ENCODE data around the gene AURKAIP1. TPM values are rescaled to one million over a fixed set of nuclear protein-coding genes. Genes with fewer than 3 reads are reported as not detected.
A peak's percentile ranks its signal among the peaks of the same experiment; 100 is the strongest.

AURKAIP1 gene
- total and polyA plus RNA-seq, 2 of the 13 experiments (the other 11 are each of a cell fraction or from before 2014, with no cell fraction given) = 69.5 to 175 TPM

DNA sequence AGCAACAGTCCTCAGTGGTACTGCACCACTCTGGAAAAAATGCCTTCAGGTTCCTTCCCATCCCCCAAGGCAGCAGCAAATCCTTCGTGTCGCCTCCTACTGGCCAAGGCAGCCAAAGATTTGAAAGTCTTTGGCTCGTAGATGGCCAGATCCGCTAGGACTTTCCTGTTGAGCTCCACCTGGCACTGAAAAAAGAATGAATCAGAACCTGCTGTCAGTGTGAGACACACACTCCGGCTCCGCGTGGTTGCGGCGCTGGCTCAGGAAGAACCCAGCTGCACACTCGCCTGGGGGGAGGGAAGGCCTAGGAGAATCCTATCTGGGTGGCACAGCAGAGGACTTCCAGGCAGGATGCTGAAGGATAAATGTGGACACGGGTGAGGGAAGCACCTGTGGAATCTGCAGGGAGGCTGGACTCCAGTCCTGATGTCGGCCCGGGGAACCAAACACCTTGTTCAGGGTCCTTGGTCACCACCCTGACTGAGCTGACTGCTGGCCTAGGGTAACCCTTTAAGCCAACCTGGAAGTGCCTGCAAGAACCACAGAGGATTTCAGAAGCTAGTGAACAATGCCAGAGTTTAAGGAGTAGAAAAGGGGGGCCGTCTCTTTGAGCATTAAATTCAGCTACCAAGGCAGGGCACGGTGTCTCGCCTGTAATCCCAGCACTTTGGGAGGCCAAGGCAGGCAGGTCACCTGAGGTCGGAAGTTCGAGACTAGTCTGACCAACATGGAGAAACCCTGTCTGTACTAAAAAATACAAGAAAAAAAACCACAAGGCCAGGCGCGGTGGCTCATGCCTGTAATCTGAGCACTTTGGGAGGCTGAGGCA is 27.3 kb upstream of the AURKAIP1 start (continued):
- TF ChIP-seq RBAK (CRISPR knock-in tag; IDR thresholded peaks at IDR 0.05) (no peak), CBX5 (CRISPR knock-in tag; IDR thresholded peaks at IDR 0.05; ENCODE audit: borderline replicate concordance) (peak; percentile 47; the same call in 1 of the 2 replicates), KMT2A (CRISPR knock-in tag; IDR thresholded peaks at IDR 0.05) (no peak), ZNF605 (CRISPR knock-in tag; IDR thresholded peaks at IDR 0.05) (no peak), RFXAP (CRISPR knock-in tag; IDR thresholded peaks at IDR 0.05; ENCODE audit: borderline replicate concordance) (no peak), KDM5A (IDR thresholded peaks at IDR 0.05; ENCODE audit: borderline replicate concordance, low read length) (no peak), MIER2 (CRISPR knock-in tag; IDR thresholded peaks at IDR 0.05) (0 out of 2 replicates have a peak, but pooled peaks have one; percentile 12), GPN1 (CRISPR knock-in tag; IDR thresholded peaks at IDR 0.05; ENCODE audit: borderline replicate concordance) (no peak), FIP1L1 (IDR thresholded peaks at IDR 0.05; ENCODE audit: borderline replicate concordance, insufficient read depth, low read depth, low read length) (no peak), ZNF337 (CRISPR knock-in tag; IDR thresholded peaks at IDR 0.05; ENCODE audit: borderline replicate concordance, low read depth) (no peak), ESRRA (CRISPR knock-in tag; IDR thresholded peaks at IDR 0.05; ENCODE audit: low read depth) (no peak), MED13 (CRISPR knock-in tag; IDR thresholded peaks at IDR 0.05) (no peak), JUND (CRISPR knock-in tag; IDR thresholded peaks at IDR 0.05) (no peak), ZNF207 (IDR thresholded peaks at IDR 0.05; ENCODE audit: borderline replicate concordance) (no peak), ZNF678 (CRISPR knock-in tag; IDR thresholded peaks at IDR 0.05) (no peak), U2AF1 (optimal IDR thresholded peaks at IDR 0.05; ENCODE audit: low read depth, low read length) (no peak), DNMT3B (CRISPR knock-in tag; conservative IDR thresholded peaks at IDR 0.05) (no peak)
- TF ChIP-seq, protein P1, sequence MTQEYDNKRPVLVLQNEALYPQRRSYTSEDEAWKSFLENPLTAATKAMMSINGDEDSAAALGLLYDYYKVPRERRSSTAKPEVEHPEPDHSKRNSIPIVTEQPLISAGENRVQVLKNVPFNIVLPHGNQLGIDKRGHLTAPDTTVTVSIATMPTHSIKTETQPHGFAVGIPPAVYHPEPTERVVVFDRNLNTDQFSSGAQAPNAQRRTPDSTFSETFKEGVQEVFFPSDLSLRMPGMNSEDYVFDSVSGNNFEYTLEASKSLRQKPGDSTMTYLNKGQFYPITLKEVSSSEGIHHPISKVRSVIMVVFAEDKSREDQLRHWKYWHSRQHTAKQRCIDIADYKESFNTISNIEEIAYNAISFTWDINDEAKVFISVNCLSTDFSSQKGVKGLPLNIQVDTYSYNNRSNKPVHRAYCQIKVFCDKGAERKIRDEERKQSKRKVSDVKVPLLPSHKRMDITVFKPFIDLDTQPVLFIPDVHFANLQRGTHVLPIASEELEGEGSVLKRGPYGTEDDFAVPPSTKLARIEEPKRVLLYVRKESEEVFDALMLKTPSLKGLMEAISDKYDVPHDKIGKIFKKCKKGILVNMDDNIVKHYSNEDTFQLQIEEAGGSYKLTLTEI (CRISPR knock-in tag; conservative IDR thresholded peaks at IDR 0.05) = no peak
- TF ChIP-seq, protein P2, sequence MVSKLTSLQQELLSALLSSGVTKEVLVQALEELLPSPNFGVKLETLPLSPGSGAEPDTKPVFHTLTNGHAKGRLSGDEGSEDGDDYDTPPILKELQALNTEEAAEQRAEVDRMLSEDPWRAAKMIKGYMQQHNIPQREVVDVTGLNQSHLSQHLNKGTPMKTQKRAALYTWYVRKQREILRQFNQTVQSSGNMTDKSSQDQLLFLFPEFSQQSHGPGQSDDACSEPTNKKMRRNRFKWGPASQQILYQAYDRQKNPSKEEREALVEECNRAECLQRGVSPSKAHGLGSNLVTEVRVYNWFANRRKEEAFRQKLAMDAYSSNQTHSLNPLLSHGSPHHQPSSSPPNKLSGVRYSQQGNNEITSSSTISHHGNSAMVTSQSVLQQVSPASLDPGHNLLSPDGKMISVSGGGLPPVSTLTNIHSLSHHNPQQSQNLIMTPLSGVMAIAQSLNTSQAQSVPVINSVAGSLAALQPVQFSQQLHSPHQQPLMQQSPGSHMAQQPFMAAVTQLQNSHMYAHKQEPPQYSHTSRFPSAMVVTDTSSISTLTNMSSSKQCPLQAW (CRISPR knock-in tag; IDR thresholded peaks at IDR 0.05) = peak; percentile 47; the same call in 1 of the 2 replicates
- TF ChIP-seq, protein P3, sequence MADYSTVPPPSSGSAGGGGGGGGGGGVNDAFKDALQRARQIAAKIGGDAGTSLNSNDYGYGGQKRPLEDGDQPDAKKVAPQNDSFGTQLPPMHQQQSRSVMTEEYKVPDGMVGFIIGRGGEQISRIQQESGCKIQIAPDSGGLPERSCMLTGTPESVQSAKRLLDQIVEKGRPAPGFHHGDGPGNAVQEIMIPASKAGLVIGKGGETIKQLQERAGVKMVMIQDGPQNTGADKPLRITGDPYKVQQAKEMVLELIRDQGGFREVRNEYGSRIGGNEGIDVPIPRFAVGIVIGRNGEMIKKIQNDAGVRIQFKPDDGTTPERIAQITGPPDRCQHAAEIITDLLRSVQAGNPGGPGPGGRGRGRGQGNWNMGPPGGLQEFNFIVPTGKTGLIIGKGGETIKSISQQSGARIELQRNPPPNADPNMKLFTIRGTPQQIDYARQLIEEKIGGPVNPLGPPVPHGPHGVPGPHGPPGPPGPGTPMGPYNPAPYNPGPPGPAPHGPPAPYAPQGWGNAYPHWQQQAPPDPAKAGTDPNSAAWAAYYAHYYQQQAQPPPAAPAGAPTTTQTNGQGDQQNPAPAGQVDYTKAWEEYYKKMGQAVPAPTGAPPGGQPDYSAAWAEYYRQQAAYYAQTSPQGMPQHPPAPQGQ (CRISPR knock-in tag; IDR thresholded peaks at IDR 0.05; ENCODE audit: borderline replicate concordance) = no peak
- TF ChIP-seq, protein P4, sequence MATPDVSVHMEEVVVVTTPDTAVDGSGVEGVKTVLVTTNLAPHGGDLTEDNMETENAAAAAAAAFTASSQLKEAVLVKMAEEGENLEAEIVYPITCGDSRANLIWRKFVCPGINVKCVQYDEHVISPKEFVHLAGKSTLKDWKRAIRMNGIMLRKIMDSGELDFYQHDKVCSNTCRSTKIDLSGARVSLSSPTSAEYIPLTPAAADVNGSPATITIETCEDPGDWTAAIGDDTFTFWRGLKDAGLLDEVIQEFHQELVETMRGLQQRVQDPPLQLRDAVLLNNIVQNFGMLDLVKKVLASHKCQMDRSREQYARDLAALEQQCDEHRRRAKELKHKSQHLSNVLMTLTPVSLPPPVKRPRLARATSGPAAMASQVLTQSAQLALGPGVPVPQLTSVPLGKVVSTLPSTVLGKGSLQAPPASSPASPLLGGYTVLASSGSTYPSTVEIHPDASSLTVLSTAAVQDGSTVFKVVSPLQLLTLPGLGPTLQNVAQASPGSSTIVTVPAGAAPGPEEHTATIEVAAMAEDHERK (CRISPR knock-in tag; IDR thresholded peaks at IDR 0.05; ENCODE audit: low read depth) = no peak
